RWPE1 (cell line): ENCODE data around the gene ZNF621.

ENCODE experiments used
- CTCF ChIA-PET: fragments of 350-600 bp; sonication (Branson Sonifier 250); formaldehyde crosslinking; extraction: SDS; loops from one replicate; lab custom pipeline; 2021; lab: Yijun Ruan, JAX
- POLR2A ChIA-PET: fragments of 400-600 bp; formaldehyde crosslinking; extraction: SDS; loops from one replicate; lab custom pipeline; 2020; ENCODE audit warnings: antibody characterized with exemption; ENCODE audit not compliant: low non-redundant PET; lab: Yijun Ruan, JAX
- DNase-seq: peaks from one replicate; pipeline ENCODE4 v3.0.0; 2012; ENCODE audit warnings: low spot score
- H3K27ac ChIP-seq: fragments of 450-650 bp; 2 replicates; pipeline ENCODE4 v1.5.1; 2017
- TF ChIP-seq, protein P1 (sequence below): fragments of 450-650 bp; conservative IDR thresholded peaks from 2 replicates; pipeline ENCODE4 v1.5.1; 2017; ENCODE audit warnings: low read depth, mild to moderate bottlenecking

ZNF621 gene

DNA sequence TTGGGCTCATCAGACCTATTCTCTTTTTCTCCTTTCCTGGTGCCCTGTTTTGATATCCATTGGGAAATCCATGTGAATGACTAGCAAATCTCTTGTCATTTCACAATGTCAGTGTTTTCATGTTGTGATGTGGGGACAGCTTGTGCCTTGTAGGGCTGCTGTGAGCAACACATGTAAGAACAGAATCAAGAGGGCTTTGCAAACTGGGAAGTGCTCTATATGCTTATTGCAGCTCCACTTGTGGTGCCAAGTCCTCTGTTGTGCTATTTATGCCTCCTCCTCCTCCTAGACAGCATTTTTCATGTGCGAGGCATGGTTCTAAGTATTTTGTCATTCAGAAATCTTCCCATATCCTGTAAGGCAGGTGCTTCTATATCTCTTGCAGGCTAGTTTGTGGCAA is 56.4 kb downstream of the ZNF621 start:
- TF ChIP-seq, protein P1, sequence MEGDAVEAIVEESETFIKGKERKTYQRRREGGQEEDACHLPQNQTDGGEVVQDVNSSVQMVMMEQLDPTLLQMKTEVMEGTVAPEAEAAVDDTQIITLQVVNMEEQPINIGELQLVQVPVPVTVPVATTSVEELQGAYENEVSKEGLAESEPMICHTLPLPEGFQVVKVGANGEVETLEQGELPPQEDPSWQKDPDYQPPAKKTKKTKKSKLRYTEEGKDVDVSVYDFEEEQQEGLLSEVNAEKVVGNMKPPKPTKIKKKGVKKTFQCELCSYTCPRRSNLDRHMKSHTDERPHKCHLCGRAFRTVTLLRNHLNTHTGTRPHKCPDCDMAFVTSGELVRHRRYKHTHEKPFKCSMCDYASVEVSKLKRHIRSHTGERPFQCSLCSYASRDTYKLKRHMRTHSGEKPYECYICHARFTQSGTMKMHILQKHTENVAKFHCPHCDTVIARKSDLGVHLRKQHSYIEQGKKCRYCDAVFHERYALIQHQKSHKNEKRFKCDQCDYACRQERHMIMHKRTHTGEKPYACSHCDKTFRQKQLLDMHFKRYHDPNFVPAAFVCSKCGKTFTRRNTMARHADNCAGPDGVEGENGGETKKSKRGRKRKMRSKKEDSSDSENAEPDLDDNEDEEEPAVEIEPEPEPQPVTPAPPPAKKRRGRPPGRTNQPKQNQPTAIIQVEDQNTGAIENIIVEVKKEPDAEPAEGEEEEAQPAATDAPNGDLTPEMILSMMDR, result no peak
- ChIA-PET POLR2A (no interaction called here), CTCF (interaction anchor here (0.5 to 1.2 kb wide), 5 partner anchors 254 to 621 kb away, joined by 3 read pairs; no protein-coding TSS in a partner anchor)
- no peak for DNase-seq
- no peak overlapping the region for H3K27ac ChIP-seq

DNA sequence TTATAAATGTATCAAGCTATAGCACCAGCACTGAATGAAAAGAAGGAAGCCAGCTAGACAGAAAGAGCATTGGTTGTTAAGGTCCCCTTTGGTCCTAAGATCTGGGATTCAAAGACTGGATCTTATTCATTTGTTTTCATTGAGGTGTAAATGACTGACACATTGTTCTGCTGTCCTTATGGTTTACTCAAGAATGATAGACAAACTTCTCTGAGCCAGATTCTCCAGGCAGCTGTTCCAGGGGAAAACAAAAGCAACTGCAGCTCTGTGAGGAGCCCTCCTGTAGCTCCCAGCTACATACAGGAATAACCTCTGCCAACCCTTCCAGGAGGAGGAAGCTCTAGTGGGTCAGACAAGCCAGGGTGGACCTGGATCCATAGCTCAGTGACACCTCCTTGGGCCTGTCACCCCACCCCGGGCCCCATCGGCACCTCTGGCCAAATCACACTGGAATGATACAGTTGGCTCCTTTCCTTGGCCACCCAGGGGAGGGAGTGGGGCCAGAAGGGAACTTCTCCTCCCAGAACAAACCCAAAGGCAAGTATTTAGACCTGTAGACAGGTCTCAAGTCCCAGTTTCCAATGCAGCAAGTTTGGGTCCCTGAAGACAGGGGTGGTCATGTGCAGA is 57.8 kb downstream of the ZNF621 start:
- POLR2A ChIA-PET, result no interaction called here
- CTCF ChIA-PET, result interaction anchor here (0.8 kb wide), 1 partner anchor 117 kb away, joined by 4 read pairs; no protein-coding TSS in a partner anchor
- TF ChIP-seq, protein P1, result no peak

DNA sequence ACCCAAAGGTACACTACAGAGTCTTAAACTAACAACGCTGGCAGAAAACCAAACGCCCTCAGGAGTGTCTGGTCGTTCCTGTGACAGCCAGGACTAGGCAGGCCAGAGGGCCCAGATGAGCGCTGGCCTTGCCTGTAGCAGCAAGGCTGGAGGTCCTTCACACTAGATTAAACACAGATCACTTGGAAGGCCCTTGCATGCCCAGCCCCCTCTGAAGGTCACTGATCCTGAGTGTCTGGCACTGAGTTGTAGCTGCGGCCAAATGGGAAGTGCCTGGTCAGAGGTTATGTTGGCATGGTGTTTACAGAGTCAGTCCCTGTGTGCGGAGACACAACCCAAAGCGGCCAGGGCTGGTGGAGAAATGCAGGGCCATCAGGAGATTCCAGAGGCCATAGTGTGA is 58.9 kb downstream of the ZNF621 start:
- TF ChIP-seq, protein P1, result no peak

More for the DNA sequence above, 57.8 kb downstream of the ZNF621 start:
- no peak overlapping the region for H3K27ac ChIP-seq
- no peak for DNase-seq

DNA sequence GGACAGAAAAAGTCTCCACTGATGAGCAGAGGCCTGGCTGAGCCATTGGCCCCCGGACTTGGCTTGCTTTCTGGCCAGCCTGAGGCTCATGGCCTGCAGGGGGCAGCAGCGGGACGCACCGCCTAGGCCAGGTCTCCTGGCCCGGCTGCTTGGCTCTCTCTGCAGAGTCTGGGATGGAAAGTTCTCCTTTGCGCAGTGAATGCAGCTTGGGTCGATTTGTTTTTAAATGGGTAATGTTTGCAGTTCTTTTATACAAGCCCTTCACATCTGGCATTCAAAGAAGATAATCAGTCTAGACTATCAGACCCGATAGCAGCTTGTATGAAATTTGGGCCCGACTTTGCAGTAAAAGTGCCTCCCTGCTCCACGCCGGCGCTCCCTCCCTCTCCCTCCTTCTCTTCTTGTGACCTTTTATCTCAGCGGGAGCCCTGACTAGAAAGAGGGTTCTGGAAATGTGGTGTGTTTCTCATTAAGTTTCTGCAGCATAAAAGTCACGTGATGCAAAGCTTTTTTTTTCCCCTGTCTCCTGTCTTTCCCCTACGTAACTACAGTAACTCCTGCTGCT is 59.9 kb downstream of the ZNF621 start:
- ChIA-PET CTCF (interaction anchor here (0.5 to 1.3 kb wide), 6 partner anchors 46 to 1494 kb away, joined by 3 to 9 read pairs (median 6); no protein-coding TSS in a partner anchor), POLR2A (no interaction called here)
- TF ChIP-seq, protein P1, result peak; percentile 92
- peak; percentile 47 for DNase-seq
- H3K27ac ChIP-seq, result no peak overlapping the region

More for the DNA sequence above, 58.9 kb downstream of the ZNF621 start:
- DNase-seq, result no peak
- no peak overlapping the region for H3K27ac ChIP-seq
- ChIA-PET CTCF (no interaction called here), POLR2A (no interaction called here)

DNA sequence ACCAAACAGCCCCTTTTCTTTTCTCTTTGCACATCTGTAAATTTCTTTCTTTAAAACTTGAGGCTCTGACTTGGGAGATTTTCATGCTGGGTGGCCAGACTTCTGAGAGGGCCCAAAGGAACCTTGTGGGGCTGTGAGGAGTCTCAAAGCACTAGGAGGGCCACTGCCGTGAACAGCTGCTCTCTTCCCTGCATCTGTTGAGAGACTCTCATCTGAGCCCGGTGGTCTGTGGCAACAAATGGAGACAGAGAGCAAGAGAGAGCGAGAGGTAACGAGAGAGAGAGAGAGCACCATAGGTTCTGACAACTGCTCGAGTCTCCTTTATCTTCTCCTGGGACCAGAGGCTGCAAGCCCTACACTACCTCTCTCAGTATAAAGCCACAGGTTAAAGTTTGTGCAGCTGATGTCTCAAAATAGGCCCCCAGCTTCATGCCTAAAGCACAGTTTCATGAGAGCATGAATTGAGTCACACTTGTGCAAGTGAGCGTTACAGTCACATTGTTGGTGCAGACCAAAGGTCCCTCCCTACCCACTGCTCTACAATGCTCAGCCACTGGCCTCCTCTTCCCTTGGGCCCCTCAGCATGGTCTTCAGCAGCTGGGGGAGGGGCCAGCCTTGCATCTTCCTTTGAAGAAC is 60.7 kb downstream of the ZNF621 start:
- H3K27ac ChIP-seq, result no peak overlapping the region
- DNase-seq, result no peak
- ChIA-PET CTCF (interaction anchor here (0.6 to 1.3 kb wide), 4 partner anchors 287 to 933 kb away, joined by 3 to 9 read pairs (median 6); no protein-coding TSS in a partner anchor), POLR2A (no interaction called here)
- TF ChIP-seq, protein P1, result no peak

DNA sequence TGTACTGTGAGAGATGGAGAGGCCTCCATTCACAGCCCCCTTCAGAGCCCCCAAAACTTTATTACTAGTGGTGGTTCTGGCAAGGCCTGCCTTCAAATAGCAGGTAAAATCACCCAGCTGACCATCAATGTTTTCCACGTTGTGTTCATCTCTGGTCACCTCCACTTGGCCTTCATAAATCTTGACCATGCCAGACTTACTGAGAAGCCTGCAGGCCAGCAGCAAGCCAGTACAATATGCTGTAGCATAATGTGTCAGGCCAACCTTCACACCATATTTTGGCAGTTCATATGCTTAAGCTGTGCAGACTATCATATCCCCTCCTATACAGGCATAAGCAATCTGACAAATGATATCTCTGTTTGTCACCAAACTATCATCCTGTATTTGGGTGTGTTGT is 62.1 kb downstream of the ZNF621 start:
- CTCF ChIA-PET, result no interaction called here

More for the DNA sequence above, 62.1 kb downstream of the ZNF621 start:
- POLR2A ChIA-PET, result no interaction called here
- TF ChIP-seq, protein P1, result no peak
- no peak for DNase-seq
- H3K27ac ChIP-seq, result no peak overlapping the region
